ENCODE data around the gene PGAP3.

Gene PGAP3

DNA sequence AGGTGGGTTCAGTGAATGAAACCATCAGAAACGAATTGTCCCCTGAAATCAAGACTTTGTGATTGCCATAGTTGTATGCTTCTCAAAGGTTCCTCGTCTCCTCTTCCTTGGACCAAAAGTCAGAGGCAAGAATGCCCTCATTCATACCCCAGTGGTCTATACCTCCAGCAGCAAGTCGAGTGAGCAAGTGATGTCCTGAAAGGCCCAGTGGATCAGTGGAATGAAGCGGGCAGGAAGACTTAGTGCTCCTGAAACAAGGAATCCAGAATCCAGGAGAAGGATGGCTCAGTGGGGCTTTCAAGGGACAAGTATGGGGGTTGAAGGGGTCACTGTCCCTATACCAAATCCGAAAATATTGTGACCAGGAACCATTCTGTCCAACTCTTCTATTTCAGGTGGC, 6.7 kb upstream of the PGAP3 start:
- no peak for DNase-seq

DNA sequence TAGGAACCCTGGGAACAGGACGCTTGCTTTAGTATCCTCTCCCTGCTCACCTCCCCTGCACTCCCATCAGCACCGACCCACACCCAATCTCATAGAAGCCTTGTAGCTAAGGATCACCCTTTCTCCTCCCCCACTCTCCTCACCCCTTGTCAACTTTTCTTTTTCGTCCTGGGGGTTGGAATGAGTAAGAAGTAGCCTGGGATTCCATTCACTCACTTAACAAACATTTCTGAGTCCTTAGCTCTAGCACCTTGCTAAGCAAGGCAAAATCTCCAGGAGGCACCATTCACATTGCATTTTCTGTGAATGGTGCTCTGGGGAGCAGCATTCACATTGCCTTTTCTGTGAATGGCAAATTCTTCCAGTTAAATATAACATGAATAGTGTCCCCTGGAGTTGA, 1.1 kb upstream of the PGAP3 start:
- no peak for DNase-seq

DNA sequence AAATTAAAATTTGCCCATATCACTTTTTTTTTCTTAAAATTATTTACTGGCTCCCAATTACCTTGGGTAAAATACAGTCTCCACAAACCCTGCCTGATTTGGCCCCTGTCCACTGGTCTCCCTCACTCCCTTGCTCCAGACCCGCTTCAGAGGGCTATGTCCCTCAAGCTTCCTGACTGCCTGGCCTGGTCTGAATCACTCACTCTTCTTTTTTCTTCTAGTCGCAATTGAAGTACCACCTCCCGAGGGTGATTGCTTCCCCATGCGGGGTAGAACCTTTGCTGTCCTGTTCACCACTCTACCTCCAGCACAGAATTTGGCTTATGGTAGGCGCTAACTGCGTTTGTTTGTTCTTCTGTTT, 598 bp upstream of the PGAP3 start:
- no peak for DNase-seq

DNA sequence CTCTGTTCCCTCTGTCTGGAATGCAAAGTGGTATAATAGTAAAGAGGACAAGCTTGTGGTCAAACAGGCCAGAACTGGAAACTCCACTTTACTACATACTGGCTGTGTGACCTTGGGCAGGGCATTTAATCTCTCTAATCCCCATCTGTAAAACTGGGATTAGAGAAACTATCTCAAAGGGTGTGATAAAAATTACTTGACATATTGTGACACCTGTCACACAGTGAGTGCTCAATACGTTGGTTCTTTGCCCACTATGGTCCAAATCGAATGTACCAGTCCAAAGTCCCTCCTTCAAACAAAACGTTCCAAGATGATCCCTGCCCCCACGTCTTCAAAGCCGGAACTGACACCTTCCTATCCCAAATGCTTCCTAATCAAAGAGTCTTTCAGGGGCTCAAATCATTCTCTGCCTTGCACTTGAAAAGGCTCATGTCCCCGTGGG, 734 bp downstream of the PGAP3 start:
- DNase-seq: no peak

DNA sequence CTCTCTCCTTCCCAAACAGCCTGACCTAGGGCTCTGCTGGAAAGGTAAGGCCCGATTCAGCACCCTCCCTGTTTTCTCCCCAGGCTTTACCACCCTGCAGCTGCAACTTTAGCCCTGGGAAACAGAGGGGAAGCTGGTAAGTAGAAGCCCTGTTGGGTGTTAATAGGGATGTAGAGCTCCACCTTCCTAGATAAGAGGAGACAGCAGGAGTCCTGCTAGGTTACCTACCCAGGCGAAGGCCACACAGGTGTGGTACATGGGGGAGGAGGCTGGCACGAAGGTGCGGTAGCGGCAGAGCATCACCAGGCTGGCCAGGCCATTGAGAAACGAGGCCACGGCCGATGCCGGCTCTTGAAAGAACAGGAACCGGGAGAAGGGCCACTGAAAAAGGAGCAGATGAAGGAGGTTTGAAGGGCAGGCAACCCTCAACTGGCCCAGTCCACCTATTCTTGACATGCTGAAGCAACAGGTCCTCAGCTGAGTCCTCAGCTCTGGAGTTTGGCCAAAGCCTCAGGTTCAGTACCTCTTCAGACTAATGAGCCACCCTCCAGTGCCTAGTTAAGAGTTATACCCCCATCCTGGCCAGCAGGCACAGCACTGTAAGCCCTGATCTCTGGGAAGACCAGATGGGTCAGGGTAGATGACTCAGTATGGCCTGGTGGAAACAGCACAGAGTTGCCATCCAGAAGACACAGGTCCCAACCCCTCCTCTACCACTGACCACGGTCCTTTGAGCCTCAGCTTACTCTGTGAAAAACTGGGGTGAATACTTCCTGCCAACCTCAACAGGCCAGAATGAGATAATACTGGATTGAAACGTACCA, 3.3 kb downstream of the PGAP3 start:
- no peak for DNase-seq

DNA sequence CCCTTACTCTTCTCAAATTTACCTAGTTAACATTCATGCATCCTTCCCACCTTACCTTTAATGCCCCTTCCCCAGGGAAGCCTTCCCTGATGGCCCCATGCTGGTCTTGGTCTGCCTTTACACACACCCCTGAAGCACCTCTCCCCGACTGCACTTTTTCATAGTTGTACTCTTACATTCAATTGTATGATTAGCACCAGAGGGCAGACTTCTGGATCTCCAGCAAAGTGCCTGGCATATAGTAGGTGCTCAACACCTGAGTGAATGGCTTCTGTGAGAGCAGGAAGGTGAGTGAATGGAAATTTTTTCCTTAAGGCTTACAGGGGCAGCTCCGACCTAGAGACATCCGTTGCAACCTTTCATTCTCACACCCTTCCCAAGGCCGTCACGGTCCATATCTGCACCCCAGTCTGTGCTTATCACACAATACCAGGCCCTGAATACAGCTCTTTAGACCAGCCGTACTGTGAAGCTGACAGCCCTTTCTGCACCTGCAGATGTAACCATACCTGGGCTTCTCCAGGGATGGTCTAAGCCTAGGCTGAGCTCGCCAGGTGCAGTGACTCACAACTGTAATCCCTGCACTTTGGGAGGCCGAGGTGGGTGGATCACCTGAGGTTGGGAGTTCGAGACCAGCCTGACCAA, 4.4 kb downstream of the PGAP3 start:
- DNase-seq: no peak

DNA sequence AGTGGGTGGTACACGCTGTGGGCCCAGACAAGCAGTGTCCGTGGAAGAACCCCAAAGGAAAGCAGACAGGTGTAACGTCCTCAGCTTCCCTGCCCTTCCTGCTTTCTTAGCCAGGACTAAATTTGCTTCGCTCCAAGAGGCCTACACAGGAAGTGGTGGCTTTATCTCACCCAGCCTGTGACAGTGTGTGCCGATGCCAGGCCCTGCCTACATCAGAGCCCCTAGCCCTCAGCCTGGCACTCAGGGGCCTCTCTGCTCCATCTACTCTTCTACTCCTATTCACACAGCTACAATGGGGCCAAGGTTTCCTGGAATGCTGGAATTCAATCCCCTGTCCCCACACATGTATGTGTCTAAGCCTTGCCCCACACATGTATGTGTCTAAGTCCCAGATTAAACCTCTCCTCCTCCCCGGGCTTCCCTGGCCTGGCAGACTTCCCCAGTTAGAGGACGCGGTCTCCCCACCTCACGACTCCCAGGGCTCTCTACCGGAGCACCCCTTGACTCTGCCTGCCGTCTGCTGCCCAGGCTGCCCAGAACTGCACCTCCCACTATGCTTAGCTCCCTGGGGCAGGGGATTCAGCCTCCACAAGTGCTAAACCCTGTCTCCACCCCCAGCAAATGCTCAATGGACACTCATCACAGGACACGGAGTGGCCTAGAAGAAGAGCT, 8.2 kb downstream of the PGAP3 start:
- DNase-seq: peak; percentile 57

DNA sequence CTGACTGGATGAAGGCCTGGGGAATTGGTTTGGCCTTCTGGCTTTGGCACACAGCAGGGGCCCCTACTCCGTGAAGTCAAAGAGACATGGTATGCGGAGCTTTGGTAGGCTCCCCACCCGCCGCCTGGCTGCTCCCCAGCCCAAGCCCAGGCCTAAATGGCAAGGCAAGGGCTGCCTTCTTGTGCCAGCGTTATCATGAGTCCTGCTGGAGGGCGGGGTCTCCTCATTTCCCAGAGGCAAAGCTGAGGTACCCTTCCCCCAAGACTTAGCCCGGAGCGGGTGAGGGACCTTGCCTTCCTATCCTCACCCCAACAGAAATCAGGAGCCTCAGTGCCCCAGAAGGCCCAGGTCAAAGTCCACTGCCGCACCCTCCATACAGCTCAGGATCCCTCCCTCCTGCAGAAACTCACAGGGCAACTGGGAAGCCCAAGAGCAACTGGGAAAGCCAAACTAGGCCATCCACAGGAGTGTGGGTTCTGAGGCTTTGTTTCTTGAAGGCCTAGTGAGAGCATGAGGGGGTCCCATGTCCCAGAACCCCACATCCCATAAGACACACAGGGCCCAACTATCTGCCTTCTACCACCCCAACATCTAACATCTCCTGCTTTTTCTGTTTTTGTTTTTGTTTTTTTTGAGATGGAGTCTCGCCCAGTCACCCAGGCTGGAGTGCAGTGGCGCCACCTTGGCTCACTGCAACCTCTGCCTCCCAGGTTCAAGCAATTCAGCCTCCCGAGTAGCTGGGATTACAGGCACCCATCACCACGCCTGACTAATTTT, 9.3 kb downstream of the PGAP3 start:
- DNase-seq: no peak

DNA sequence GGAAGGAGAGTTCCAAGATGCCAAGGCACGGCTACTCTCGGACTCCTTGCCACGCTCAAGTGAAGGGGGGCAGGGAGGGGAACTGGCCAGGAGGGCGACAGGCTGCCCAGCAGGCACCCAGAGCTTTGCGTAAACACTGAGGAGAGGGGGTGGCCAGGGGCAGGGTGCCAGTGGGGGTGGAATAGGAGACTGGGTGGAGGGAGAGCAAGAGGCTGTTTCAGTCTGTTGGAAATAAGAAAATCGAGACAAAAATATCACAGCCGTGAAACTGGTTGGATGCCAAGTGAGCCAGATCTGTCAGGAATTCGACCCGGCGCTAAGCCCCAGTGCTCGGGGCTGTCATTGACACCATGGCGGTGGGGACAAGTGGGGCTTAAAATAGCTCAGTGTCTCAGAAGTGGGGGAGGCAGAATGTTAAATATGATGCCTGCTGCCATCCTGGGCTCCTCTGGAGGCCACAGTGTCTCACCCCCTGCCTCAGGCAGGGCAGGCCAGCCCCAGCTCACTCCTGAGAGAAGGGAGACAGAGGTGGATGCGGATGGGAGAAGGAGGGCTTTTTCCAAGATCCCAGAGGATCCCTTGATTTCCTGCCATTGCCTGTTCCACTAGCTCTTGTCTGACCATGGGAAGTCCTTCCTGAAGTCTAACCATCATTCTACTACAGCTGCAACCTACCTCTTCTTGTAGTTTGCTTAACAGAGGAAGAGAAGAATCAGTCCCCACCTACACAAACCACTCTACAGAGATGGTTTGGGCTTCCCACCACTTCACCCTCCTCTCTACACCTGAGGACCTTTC, 10.1 kb downstream of the PGAP3 start:
- DNase-seq: no peak

DNA sequence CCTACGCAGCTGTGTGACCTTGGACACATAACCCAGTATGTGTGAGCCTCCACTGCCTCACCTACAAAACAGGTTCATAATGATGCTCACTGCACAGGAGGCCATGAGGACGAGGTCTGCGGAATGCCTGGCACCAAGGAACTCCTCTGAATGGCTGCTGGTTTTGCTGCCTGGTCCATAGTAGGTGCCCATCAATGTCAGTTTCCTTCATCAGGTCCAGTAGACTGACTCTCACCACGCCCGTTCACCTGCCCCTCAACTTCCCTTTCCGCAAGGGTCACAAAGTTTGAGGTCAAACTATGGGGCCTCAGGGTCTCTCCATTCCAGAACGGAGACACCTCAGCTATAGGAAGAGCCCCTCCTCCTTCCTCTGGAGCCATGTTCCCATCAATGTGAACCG, 10.8 kb downstream of the PGAP3 start:
- DNase-seq: no peak

DNA sequence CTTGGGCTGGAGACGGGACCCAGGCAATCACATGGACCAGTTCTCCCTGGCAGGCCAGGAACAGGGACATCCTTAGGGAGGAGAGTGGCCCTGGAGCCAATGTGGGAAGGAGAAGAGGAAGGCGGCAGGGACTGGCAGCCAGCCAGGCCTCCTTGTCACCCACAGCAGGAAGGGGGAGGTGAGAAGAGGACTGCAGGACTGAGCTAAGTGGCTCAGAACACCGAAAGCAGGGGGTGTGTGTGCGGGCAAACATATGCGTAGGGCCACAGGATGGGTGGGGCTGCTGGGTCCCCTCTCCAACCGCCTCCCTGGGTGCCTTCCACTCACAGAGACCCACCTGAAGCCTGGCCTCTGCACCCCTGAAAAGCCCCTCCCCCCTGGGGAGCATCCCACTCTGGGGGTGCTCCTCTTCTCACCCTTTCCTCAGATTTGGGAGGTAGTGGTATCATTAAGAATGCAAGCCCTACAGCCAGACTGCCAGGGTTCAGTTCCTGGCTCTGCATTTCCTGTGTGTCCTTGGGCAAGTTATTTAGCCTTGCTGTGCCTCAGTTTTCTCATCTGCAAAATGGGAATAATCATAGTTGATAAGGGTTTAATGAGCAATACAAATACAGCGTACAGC, 11.5 kb downstream of the PGAP3 start:
- peak; percentile 56 for DNase-seq

DNA sequence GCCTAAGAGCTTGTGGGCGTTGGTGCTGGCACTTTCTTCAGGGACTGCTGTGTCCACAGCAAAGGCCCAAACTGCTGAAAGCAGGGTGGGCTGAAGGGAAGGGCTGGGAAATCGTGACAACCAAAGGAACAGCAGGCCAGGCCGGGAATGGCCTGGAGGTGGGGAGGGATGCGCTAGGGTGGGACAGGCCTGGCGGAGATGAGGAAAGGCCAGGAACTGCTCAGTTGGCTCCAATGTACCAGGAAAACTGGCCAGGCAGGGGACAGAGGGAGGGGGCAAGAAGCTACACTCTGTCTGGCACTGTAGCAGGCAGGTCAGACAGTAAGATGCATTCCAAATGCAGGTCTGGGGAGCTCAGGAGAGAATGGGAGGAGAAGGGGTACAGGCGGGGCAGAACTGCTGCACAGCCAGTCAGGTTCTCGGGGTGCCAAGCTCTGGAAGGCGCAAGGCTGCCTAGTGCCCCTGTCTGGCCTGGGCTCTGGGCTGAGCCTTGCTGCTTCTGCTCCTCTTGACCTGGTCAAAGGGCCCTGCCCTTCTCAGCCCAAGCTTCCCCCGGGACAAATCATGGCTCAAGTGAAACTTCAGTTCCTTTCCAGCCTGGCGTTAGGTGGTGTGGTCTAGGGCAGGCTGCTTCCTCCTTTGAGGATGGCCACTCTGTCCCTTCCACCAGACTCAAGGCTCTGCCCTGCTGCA, 12.3 kb downstream of the PGAP3 start:
- no peak for DNase-seq

DNA sequence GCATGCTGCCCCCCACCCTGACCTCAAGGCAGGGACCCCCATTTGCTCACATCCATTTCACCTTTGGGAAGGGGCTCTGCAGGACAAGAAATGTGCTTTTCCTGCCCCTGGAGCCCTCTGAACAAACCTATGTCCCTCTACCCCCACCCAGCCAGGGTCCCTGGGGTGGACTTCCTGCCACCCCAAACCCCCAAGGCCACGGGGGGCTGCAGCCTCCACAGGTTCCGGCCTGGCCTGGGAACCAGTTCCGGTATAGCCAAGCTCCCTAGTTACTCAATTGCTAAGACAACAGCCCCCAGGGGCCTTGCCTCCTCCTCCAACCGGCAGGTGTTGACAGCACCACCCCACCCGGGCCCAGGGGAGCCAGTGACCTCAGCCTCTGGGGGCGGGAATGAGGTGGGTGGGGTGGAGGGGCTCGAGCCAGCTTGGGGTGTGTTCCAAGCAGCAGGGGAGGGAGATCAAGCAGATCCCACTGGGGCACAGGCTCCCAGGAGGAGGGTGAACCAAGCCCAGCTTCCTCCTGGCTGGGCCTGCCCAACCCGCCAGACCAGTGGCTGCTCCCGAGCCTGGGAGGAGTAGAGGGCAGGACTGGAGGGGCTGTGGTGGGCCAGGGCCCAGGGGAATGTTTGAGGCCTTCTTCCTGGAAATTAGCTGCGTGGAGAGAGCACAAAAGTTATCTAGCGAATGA, 13.0 kb downstream of the PGAP3 start:
- DNase-seq: no peak

DNA sequence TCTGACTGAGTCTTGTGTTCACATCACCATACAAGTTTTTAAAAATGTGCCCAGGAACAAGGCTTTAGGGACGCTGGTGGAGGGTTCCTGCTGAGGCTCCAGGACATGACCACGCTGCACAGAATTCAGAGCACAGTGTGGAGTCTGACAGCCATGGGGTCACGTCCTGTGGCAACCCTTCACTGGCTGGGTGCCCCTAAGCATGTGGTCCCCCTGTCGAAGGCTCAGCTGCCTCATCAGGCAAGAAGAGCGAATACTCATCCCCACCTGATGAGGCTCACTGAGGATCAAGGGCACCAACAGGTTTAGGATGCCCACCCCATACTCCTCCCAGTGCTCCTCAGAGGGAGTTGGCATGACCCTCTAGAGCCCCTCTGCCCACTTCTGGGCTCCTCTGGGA, 13.7 kb downstream of the PGAP3 start:
- no peak for DNase-seq

DNA sequence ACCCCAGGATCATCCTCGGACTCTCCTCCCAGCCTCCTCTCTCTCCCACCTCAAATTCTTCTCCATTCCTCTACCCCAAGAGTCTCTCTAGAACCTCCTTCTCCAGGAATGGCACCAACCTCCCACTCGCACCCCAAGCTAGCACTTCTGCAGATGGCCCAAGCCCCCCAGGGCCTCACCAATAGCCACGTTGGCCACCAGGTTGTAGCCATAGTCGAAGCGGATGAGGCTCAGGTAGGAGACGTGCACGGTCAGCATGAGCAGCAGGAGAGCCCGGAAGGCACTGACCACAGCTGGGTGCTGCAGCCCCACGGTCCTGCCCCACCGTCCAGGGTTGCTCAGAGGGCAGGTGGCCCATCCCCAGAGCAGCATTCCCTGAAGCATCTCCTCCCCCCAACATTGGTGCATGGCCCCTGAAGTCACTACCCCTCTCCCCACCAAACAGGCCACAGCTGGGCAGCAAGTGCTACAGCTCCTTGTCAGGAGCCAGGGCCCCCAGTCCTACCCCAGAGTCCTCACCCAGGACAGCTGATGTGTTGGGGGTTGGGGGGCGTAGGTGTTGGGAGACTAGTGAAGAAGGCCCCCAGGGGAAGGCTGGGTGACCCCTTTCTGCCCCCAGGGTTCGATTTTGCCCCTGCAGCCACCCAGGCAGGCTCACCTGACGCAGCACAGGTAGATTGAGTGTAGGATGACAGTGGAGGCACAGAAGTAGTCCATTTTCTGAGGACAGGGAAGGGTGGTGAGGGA, 14.3 kb downstream of the PGAP3 start:
- no peak for DNase-seq

DNA sequence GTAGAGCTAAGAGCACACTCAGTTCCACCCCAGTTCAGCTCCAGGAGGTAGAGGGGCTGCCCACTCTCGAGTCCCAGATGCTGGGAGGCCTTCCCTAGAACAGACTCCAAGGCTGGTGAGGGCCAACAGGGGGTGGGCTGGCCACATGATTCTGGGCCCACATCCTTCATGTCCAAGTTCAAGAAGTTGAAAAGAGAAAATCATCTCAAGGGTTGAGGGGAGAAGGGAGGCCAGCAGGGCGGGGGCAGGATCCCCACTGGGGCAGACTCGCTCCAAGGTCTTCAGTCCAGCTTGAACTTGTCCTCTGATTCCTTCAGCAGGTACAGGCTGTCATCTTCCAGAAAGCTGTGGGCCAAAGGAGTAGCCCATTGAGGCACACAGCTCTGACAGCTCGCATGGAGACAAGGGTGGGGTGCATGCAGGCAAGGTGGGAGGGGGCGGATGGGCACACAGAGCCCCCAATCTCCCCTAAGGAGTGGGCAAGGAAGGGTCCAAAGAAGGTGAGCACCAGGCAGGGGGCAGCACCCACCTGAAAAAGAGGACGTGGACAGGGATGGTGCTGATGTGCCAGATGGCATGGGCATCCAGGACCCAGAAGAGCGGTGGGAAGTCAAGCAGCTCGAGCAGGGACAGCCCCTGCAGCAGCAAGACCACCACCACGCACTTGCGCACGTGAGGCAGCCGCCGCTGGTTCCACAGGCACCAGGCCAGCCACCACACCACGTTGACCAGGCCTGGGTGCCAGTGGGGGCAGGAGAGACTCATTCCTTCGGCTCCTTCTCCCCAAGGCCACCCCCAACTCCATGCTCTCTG, 15.1 kb downstream of the PGAP3 start:
- no peak for DNase-seq

DNA sequence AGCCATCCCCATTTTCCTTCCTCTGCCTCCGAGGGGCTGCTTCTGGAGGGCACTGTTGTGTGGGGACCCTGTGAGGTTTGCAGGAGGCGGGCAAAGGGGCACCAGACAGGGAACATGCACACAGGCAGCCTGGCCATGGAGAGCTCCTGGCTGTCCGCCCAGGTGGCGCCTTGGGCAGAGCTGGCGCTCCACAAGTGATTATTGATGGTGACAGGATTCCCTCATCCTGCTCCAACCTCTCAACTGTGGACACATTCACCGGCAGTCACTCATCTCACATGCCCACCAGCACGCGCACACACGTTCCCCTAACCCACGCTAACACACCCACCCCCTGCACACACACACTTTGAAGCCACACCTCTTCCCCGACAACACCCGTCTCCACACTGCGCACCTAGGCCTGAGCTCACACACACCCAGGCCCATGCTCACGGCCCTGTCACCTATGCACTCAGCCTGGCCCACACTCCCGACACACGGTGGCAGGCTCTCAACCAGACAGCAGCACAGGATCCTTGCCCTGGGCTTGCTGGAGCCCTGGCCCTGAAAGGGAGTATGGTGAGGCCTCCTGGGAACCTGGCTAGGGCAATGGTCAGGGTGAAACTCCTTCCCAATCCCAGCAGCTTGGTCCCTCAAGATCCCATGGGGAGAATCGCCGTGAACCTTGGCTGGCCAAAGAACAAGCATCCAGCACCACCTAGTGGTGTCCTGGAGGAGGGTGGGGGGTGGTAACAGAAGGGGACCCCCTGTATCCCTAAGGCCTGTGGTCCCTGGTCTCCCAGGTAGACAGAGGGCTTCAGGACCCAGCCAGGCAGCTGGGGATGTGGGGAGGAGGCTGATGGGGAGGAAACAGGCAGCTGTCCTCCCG, 16.0 kb downstream of the PGAP3 start:
- no peak for DNase-seq

DNA sequence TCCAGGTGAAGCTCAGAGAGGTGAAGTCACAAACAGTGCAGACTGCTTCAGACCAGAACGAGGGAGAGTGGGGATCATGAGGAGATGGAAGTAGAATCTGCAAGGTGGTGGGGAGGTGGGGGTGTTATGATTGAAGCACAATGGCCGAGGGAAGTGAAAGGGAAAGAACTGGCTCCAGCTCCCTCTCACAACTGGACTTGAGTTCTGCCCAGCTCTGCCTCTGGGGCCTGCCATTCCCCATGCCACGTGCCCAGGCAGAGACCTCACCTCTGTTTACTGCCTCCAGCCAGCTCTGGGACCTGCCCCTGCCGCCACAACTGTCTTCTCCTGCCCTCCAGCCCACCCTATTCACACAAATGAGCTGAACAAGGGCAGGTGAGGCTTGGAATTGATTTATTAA, 17.1 kb downstream of the PGAP3 start:
- no peak for DNase-seq
